Measurements from ENCODE around the gene ST3GAL2.

- TF ChIP-seq, protein P1, sequence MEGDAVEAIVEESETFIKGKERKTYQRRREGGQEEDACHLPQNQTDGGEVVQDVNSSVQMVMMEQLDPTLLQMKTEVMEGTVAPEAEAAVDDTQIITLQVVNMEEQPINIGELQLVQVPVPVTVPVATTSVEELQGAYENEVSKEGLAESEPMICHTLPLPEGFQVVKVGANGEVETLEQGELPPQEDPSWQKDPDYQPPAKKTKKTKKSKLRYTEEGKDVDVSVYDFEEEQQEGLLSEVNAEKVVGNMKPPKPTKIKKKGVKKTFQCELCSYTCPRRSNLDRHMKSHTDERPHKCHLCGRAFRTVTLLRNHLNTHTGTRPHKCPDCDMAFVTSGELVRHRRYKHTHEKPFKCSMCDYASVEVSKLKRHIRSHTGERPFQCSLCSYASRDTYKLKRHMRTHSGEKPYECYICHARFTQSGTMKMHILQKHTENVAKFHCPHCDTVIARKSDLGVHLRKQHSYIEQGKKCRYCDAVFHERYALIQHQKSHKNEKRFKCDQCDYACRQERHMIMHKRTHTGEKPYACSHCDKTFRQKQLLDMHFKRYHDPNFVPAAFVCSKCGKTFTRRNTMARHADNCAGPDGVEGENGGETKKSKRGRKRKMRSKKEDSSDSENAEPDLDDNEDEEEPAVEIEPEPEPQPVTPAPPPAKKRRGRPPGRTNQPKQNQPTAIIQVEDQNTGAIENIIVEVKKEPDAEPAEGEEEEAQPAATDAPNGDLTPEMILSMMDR (IDR thresholded peaks at IDR 0.05): no peak
- TF ChIP-seq POLR2A (IDR thresholded peaks at IDR 0.05): no peak
These were observed 19.2 kb downstream of the ST3GAL2 start for GRCh38 chr16:70419384-70420327.
